ENCODE results near the gene PSD2. TPM values are rescaled to one million over a fixed set of nuclear protein-coding genes. Genes with fewer than 3 reads are reported as not detected.

PSD2 gene
- total and polyA plus RNA-seq, 2 of the 13 experiments (the other 11 are each of a cell fraction or from before 2014, with no cell fraction given), result 0.07 TPM; not detected in 1

DNA sequence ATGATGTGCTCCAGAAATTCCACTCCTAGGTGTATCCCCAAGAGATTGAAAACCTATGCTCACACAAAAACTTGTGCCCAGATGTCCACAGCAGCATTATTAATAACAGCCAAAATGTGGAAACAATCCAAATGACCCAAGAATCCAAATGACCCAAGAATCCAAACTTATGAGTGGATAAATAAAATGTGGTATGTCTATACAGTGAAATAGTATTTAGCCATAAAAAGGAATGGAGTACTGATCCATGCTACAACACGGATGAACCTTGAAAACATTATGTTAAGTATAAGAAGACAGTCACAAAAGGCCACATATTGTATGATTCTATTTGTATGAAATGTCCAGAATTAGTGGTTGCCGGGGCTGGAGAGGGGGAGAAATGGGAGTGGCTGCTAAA, 80.3 kb downstream of the PSD2 start:
- 11% methylated on average over 2 of the region's 2 CpGs for WGBS (ENCODE audit: low lambda C conversion rate)
- ATAC-seq, result no peak
- Histone ChIP-seq H3K9ac (ENCODE audit: insufficient read depth, low read depth, low read length) (no peak overlapping the region), H2AFZ (ENCODE audit: low read length) (no peak overlapping the region), H3K9me3 (ENCODE audit: low read length) (no peaks in the 10 kb centered on the region), H3K27me3 (ENCODE audit: control insufficient read depth in 1 of 2, insufficient read depth in 2 of 2, low read length in 2 of 2) (peaks cover 3 to 55% of the 10 kb centered on the region in 2 experiments; a peak in 4 of 5 replicates), H3K36me3 (replicated peaks in 1 of 2; ENCODE audit: control insufficient read depth in 1 of 2, insufficient read depth in 2 of 2, low read length in 2 of 2) (no peaks in the 10 kb centered on the region), H3K27ac (ENCODE audit: extremely low read length, insufficient read depth, low read length) (no peak overlapping the region), H4K20me1 (ENCODE audit: insufficient read depth, low read length) (no peaks in the 10 kb centered on the region), H3K4me1 (ENCODE audit: insufficient read depth, low read length) (no peaks in the 10 kb centered on the region), H3K79me2 (ENCODE audit: insufficient read depth, low read length) (no peaks in the 10 kb centered on the region), H3K4me3 (replicated peaks in 1 of 3; ENCODE audit: insufficient read depth in 1 of 3, low read depth in 2 of 3, low read length in 3 of 3) (no peak overlapping the region), H3K4me2 (ENCODE audit: low read depth, low read length) (no peak overlapping the region)
- no peak for DNase-seq (ENCODE audit: low spot score)
- POLR2A ChIA-PET, result no interaction called here
- in situ Hi-C loops (cut with HindIII; ENCODE audit: extremely low pct_ligation_motif_present, low pct_unique_long_range_greater_than_20kb) (no loop called here), intact Hi-C loops (cut with micrococcal nuclease; ENCODE audit: unreplicated experiment) (no loop called here)
- no peak for FAIRE-seq
- no TSS peak for BruUV-seq (replicated peaks)
- no peak for TF ChIP-seq ZNF777 (CRISPR knock-in tag; IDR thresholded peaks at IDR 0.05)
- CTCF ChIA-PET (ENCODE audit: low intra/inter-chr PET ratio, low total read pairs), result no interaction called here

DNA sequence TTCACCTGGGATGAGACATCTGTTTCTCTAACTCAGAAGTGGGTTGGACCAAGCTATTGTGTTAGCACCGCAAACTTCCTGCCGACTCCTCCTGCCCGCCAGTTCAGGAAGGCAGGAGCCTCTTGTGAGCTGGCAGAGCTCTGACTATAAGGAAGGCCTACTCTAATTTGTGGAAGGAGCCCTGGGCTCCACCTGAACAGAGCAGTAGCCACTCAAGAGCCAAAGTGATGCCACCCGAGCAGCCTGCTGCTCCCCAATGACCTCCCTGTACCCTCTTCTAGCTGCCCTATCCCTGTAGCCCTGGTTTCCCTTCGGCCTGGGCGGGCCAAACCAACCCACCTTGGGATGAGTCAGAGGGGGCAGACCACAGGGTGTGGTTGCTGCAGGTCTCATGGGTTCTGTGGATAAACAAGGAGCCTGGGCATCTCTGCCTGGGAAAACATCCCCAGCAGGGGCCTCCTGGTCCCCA, 81.6 kb downstream of the PSD2 start:
- Histone ChIP-seq H3K27me3 (ENCODE audit: control insufficient read depth in 1 of 2, insufficient read depth in 2 of 2, low read length in 2 of 2) (peaks cover 3 to 59% of the 10 kb centered on the region in 2 experiments; a peak in 4 of 5 replicates), H3K79me2 (ENCODE audit: insufficient read depth, low read length) (no peaks in the 10 kb centered on the region), H3K9me3 (ENCODE audit: low read length) (no peaks in the 10 kb centered on the region), H3K27ac (ENCODE audit: extremely low read length, insufficient read depth, low read length) (no peak overlapping the region), H3K4me2 (ENCODE audit: low read depth, low read length) (no peak overlapping the region), H3K4me3 (replicated peaks in 1 of 3; ENCODE audit: insufficient read depth in 1 of 3, low read depth in 2 of 3, low read length in 3 of 3) (no peak overlapping the region), H4K20me1 (ENCODE audit: insufficient read depth, low read length) (no peaks in the 10 kb centered on the region), H3K4me1 (ENCODE audit: insufficient read depth, low read length) (no peaks in the 10 kb centered on the region), H3K36me3 (replicated peaks in 1 of 2; ENCODE audit: control insufficient read depth in 1 of 2, insufficient read depth in 2 of 2, low read length in 2 of 2) (no peaks in the 10 kb centered on the region), H2AFZ (ENCODE audit: low read length) (no peak overlapping the region), H3K9ac (ENCODE audit: insufficient read depth, low read depth, low read length) (no peak overlapping the region)
- CTCF ChIA-PET (ENCODE audit: low intra/inter-chr PET ratio, low total read pairs), result no interaction called here
- POLR2A ChIA-PET, result no interaction called here
- 32% methylated on average over 6 of the region's 6 CpGs for WGBS (ENCODE audit: low lambda C conversion rate)
- ATAC-seq (no peak), FAIRE-seq (no peak), DNase-seq (ENCODE audit: low spot score) (no peak)
- in situ Hi-C loops (cut with HindIII; ENCODE audit: extremely low pct_ligation_motif_present, low pct_unique_long_range_greater_than_20kb), result no loop called here
- BruUV-seq (replicated peaks), result no TSS peak
- TF ChIP-seq ZNF790 (CRISPR knock-in tag; IDR thresholded peaks at IDR 0.05; ENCODE audit: borderline replicate concordance) (no peak), ZNF75D (CRISPR knock-in tag; IDR thresholded peaks at IDR 0.05; ENCODE audit: borderline replicate concordance) (no peak), IKZF1 (IDR thresholded peaks at IDR 0.05) (no peak), CHD2 (IDR thresholded peaks at IDR 0.05; ENCODE audit: low read depth, low read length) (no peak), HOXA9 (CRISPR knock-in tag; IDR thresholded peaks at IDR 0.05; ENCODE audit: borderline replicate concordance) (no peak), JDP2 (CRISPR knock-in tag; IDR thresholded peaks at IDR 0.05; ENCODE audit: borderline replicate concordance) (no peak)
- intact Hi-C loops (cut with micrococcal nuclease; ENCODE audit: unreplicated experiment), result no loop called here

All from HepG2 (cell line).